Dedifferentiated amniotic fluid mesenchymal stem cell (primary cell): ENCODE data around the gene AQP5.

Source experiments
- DNase-seq: peaks from one replicate; pipeline ENCODE4 v3.0.0-alpha.2; 2016; ENCODE audit errors: extremely low spot score

AQP5 gene

GRCh38 chr12:49932023-49932422, 29.6 kb upstream of the AQP5 start:
- DNase-seq, result no peak

- no peak for DNase-seq
Measured at GRCh38 chr12:49932533-49933130, 29.0 kb upstream of the AQP5 start.

GRCh38 chr12:49933796-49934195, 27.9 kb upstream of the AQP5 start:
- no peak for DNase-seq

GRCh38 chr12:49934505-49934904, 27.2 kb upstream of the AQP5 start:
- no peak for DNase-seq

GRCh38 chr12:49936925-49937324, 24.7 kb upstream of the AQP5 start:
- no peak for DNase-seq

GRCh38 chr12:49937639-49938300, 23.9 kb upstream of the AQP5 start:
- no peak for DNase-seq

- DNase-seq, result no peak
Measured at GRCh38 chr12:49939307-49939706, 22.4 kb upstream of the AQP5 start.

GRCh38 chr12:49939707-49940106, 22.0 kb upstream of the AQP5 start:
- DNase-seq, result no peak

GRCh38 chr12:49941556-49942511, 19.8 kb upstream of the AQP5 start:
- DNase-seq, result no peak

- DNase-seq, result no peak
Measured at GRCh38 chr12:49942512-49942893, 19.2 kb upstream of the AQP5 start.

- no peak for DNase-seq
Measured at GRCh38 chr12:49942921-49943624, 18.6 kb upstream of the AQP5 start.

GRCh38 chr12:49943625-49943960, 18.1 kb upstream of the AQP5 start:
- no peak for DNase-seq

GRCh38 chr12:49944046-49944445, 17.6 kb upstream of the AQP5 start:
- DNase-seq, result no peak

- DNase-seq, result no peak
Measured at GRCh38 chr12:49944718-49945117, 17.0 kb upstream of the AQP5 start.

- peak; percentile 74 for DNase-seq
Measured at GRCh38 chr12:49945394-49946080, 16.1 kb upstream of the AQP5 start.

- no peak for DNase-seq
Measured at GRCh38 chr12:49946086-49946485, 15.6 kb upstream of the AQP5 start.

- no peak for DNase-seq
Measured at GRCh38 chr12:49946497-49946896, 15.2 kb upstream of the AQP5 start.

GRCh38 chr12:49947593-49948226, 14.0 kb upstream of the AQP5 start:
- no peak for DNase-seq

GRCh38 chr12:49948866-49949845, 12.5 kb upstream of the AQP5 start:
- no peak for DNase-seq

- DNase-seq, result no peak
Measured at GRCh38 chr12:49949866-49950265, 11.8 kb upstream of the AQP5 start.
